B cell (primary cell): ENCODE data around the gene ASMTL.

Experiments
- CTCF ChIP-seq: fragments of 200-600 bp; IDR thresholded peaks from one replicate; pipeline ENCODE4 v1.8.0; 2022; ENCODE audit warnings: antibody characterized with exemption, mild to moderate bottlenecking
- EZH2 ChIP-seq: IDR thresholded peaks from 2 replicates; pipeline ENCODE4 v1.6.1; 2012; ENCODE audit warnings: borderline replicate concordance, low read depth, mild to moderate bottlenecking, moderate library complexity, low read length; ENCODE audit not compliant: insufficient read depth, poor library complexity, severe bottlenecking

GRCh38 chrX:1358793-1359476 lies 93.8 kb downstream of the ASMTL start:
- TF ChIP-seq CTCF (no peak), EZH2 (no peak)
